IMR-90 (cell line): Measurements from ENCODE around the gene DSCAML1. TPM values are rescaled to one million over a fixed set of nuclear protein-coding genes. Genes with fewer than 3 reads are reported as not detected.

Experiments
- ATAC-seq: fragments of 200-7000 bp; cut with Tn5 transposase; 2 replicates; pipeline ENCODE4 v1.9.1; 2020; ENCODE audit warnings: low read depth, mild to moderate bottlenecking, moderate library complexity
- BruUV-seq: library from RNA; stranded (reverse); fragments of 400-500 nt; replicated peaks from 2 replicates; lab custom pipeline; 2021; lab: Mats Ljungman, UMichigan
- CTCF ChIA-PET: fragments of 300-600 bp; formaldehyde crosslinking; extraction: SDS; loops from one replicate; lab custom pipeline; 2021; ENCODE audit warnings: antibody characterized with exemption; lab: Yijun Ruan, JAX
- POLR2A ChIA-PET: fragments of 300-600 bp; sonication (Branson Sonifier 250); formaldehyde crosslinking; loops from one replicate; lab custom pipeline; 2022; ENCODE audit warnings: antibody characterized with exemption; ENCODE audit not compliant: unreplicated experiment; lab: Charles Lee
- DNase-seq: peaks from one replicate; pipeline ENCODE4 v3.0.0; 2013
- H2AFZ ChIP-seq: replicated peaks from 2 replicates; pipeline ENCODE3; 2013; ENCODE audit warnings: low read length, mild to moderate bottlenecking; ENCODE audit not compliant: poor library complexity
- H2AK5ac ChIP-seq: 2 replicates; pipeline ENCODE4 v1.6.1; 2013; ENCODE audit warnings: low read depth, low read length, inconsistent platforms
- H2AK9ac ChIP-seq: replicated peaks from 2 replicates; pipeline ENCODE3; 2013; ENCODE audit warnings: mild to moderate bottlenecking, low read depth, low read length, moderate library complexity; ENCODE audit not compliant: poor library complexity
- H2BK120ac ChIP-seq: 2 replicates; pipeline ENCODE4 v1.6.1; 2013; ENCODE audit warnings: low read depth, low read length, inconsistent platforms
- H2BK15ac ChIP-seq: 3 replicates; pipeline ENCODE4 v1.6.1; 2013; ENCODE audit warnings: low read depth, low read length, inconsistent platforms
- H2BK20ac ChIP-seq: 2 replicates; pipeline ENCODE4 v1.6.1; 2013; ENCODE audit warnings: low read depth, mild to moderate bottlenecking, inconsistent platforms, low read length, moderate library complexity
- H2BK5ac ChIP-seq: 2 replicates; pipeline ENCODE4 v1.6.1; 2013; ENCODE audit warnings: mild to moderate bottlenecking, low read depth, low read length, inconsistent platforms; ENCODE audit not compliant: poor library complexity, severe bottlenecking
- H3K14ac ChIP-seq: replicated peaks from 2 replicates; pipeline ENCODE4 v1.6.1; 2013; ENCODE audit warnings: low read depth, low read length, inconsistent platforms
- H3K18ac ChIP-seq: 2 replicates; pipeline ENCODE4 v1.6.1; 2013; ENCODE audit warnings: low read depth, low read length, control low read depth
- H3K23ac ChIP-seq: 2 replicates; pipeline ENCODE4 v1.6.1; 2013; ENCODE audit warnings: low read depth, low read length, inconsistent platforms
- H3K27ac ChIP-seq: 2 replicates; pipeline ENCODE4 v1.5.1; 2013; ENCODE audit warnings: mild to moderate bottlenecking, control low read depth, low read length; ENCODE audit not compliant: insufficient read depth
- H3K27me3 ChIP-seq: 2 replicates; pipeline ENCODE4 v1.6.1; 2013; ENCODE audit warnings: low read length; ENCODE audit not compliant: control insufficient read depth, insufficient read depth
- H3K36me3 ChIP-seq: 2 replicates; pipeline ENCODE4 v1.6.1; 2013; ENCODE audit warnings: low read length, mixed read lengths; ENCODE audit not compliant: control insufficient read depth, insufficient read depth
- H3K4ac ChIP-seq: 2 replicates; pipeline ENCODE4 v1.6.1; 2013; ENCODE audit warnings: low read depth, low read length, inconsistent platforms
- H3K4me1 ChIP-seq: 2 replicates; pipeline ENCODE4 v1.6.1; 2013; ENCODE audit warnings: low read length, mixed read lengths; ENCODE audit not compliant: control insufficient read depth, insufficient read depth
- H3K4me2 ChIP-seq: 2 replicates; pipeline ENCODE4 v1.6.1; 2013; ENCODE audit warnings: low read depth, mild to moderate bottlenecking, control low read depth, low read length, moderate library complexity
- H3K4me3 ChIP-seq: 2 replicates; pipeline ENCODE4 v1.5.1; 2013; ENCODE audit warnings: low read depth, mild to moderate bottlenecking, control low read depth, low read length, moderate library complexity; ENCODE audit not compliant: insufficient read depth
- H3K56ac ChIP-seq: 2 replicates; pipeline ENCODE4 v1.6.1; 2013; ENCODE audit warnings: low read length, inconsistent platforms; ENCODE audit not compliant: insufficient read depth; ENCODE audit errors: extremely low read depth
- H3K79me1 ChIP-seq, 2 experiments: 2 replicates each; pipeline ENCODE4 v1.6.1; 2013; ENCODE audit warnings: low read length in 2 of 2, inconsistent platforms in 1 of 2, low read depth in 1 of 2
- H3K9ac ChIP-seq: 2 replicates; pipeline ENCODE4 v1.6.1; 2013; ENCODE audit warnings: low read depth, low read length, control low read depth
- H3K9me1 ChIP-seq: 2 replicates; pipeline ENCODE4 v1.6.1; 2013; ENCODE audit warnings: low read length, inconsistent platforms; ENCODE audit not compliant: insufficient read depth
- H3K9me3 ChIP-seq: 2 replicates; pipeline ENCODE4 v1.6.1; 2013; ENCODE audit warnings: low read length; ENCODE audit not compliant: control insufficient read depth, insufficient read depth
- H4K20me1 ChIP-seq: 2 replicates; pipeline ENCODE4 v1.6.1; 2013; ENCODE audit warnings: low read length, inconsistent platforms; ENCODE audit not compliant: insufficient read depth
- H4K5ac ChIP-seq: 2 replicates; pipeline ENCODE4 v1.6.1; 2013; ENCODE audit warnings: mild to moderate bottlenecking, low read depth, low read length, control low read depth
- H4K8ac ChIP-seq, 2 experiments: 2 replicates each; pipeline ENCODE4 v1.6.1; 2013; ENCODE audit warnings: low read depth in 2 of 2, low read length in 2 of 2, control low read depth in 1 of 2, inconsistent platforms in 1 of 2
- H4K91ac ChIP-seq: 2 replicates; pipeline ENCODE4 v1.6.1; 2013; ENCODE audit warnings: low read depth, low read length, inconsistent platforms; ENCODE audit not compliant: insufficient read depth
- CHD1 ChIP-seq: IDR thresholded peaks from 2 replicates; pipeline ENCODE4 v1.6.1; 2012; ENCODE audit warnings: low read depth, low read length, improper control_type of control experiment
- FOS ChIP-seq: fragments of 150-350 bp; IDR thresholded peaks from 2 replicates; pipeline ENCODE4 v1.6.1; 2016; ENCODE audit warnings: low read depth, low read length
- NFE2L2 ChIP-seq: fragments of 150-350 bp; IDR thresholded peaks from 2 replicates; pipeline ENCODE4 v1.6.1; 2016; ENCODE audit warnings: low read depth, mild to moderate bottlenecking, low read length
- POLR2A ChIP-seq: IDR thresholded peaks from 2 replicates; pipeline ENCODE4 v1.6.1; 2012; ENCODE audit warnings: mild to moderate bottlenecking, low read depth, low read length
- RCOR1 ChIP-seq: IDR thresholded peaks from 2 replicates; pipeline ENCODE4 v1.6.1; 2012; ENCODE audit warnings: mild to moderate bottlenecking, low read length, improper control_type of control experiment; ENCODE audit not compliant: insufficient replicate concordance
- WGBS, 2 experiments: methylation state at CpG; one replicate each; pipeline versions ENCODE4 v1.1.5 to v1.1.7; 2013; ENCODE audit warnings: missing lambda C conversion rate in 2 of 2; ENCODE audit not compliant: insufficient read length in 1 of 2; ENCODE audit errors: extremely low coverage in 2 of 2; 5-methylcytosine and 5-hydroxymethylcytosine counted together
- dilution Hi-C: fragments of 300-500 bp; cut with HindIII; formaldehyde crosslinking; loops from one replicate; pipeline ENCODE4 v1.14.3; 2018; ENCODE audit warnings: low sequenced_read_pairs; ENCODE audit not compliant: unreplicated experiment
- in situ Hi-C: fragments of 300-500 bp; cut with MboI; formaldehyde crosslinking; loops from 3 replicates; pipeline ENCODE4 v1.14.3; 2019; ENCODE audit warnings: low sequenced_read_pairs, inconsistent platforms, mixed read lengths
- intact Hi-C: fragments of 100-400 bp; cut with micrococcal nuclease; formaldehyde crosslinking; loops from 2 replicates; pipeline ENCODE4 v1.10.0; 2022
- polyA plus RNA-seq, 3 experiments: library from polyadenylated mRNA; depleted of rRNA; stranded (reverse); fragments of >200 nt; gene quantifications; 2 replicates each; pipeline ENCODE4 v1.2.3, GENCODE V29; 2012; ENCODE audit warnings: low replicate concordance in 1 of 3
- total RNA-seq: library from RNA; depleted of rRNA; stranded (reverse); fragments of >200 nt; gene quantifications from 2 replicates; pipeline ENCODE4 v1.2.3, GENCODE V29; 2012
- TF ChIP-seq, protein P1 (sequence below): conservative IDR thresholded peaks from 2 replicates; pipeline ENCODE4 v1.5.1; 2012; ENCODE audit warnings: mild to moderate bottlenecking, low read depth, low read length, improper control_type of control experiment

Gene DSCAML1
- total and polyA plus RNA-seq, 2 of the 4 experiments (the other 2 are of a cell fraction) = not detected

DNA sequence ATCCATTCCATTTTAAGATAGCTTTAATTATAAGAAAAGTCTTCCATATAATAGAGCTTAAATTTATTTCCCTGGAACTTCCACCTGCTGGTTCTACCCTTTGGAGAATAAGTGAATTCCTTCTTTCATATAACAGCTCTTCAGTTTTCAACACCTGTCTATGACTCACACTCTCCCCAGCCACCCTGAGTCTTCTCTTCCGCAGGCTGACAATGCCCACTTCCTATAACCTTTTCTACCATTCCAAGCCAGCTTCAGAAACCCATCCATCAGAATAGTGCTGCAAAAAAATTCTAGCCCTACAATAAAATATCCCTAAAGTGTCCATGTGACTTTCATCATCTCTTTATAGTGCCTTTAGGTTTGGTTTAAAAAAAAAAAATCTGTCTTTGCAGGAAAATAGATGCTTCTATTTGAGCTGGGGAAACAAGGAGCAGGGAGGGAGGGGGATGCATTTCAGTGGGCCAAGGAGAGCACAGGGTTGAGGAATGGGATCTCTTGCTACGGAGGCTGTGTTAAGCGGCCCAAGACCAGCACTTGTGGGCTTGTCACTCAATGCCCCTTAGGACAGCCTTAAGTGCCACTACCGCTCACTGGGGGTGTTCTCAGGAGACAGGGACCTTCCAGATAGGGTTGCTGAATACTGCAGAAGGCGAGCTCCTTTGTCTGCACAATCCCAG, 178.6 kb downstream of the DSCAML1 start:
- Histone ChIP-seq H4K91ac (no peak overlapping the region), H2BK15ac (no peak overlapping the region), H3K27me3 (no peaks in the 10 kb centered on the region; the same call in 1 of the 2 replicates), H3K23ac (no peak overlapping the region), H3K9me1 (no peaks in the 10 kb centered on the region), H2AK5ac (no peak overlapping the region), H3K4me1 (no peaks in the 10 kb centered on the region), H4K20me1 (no peaks in the 10 kb centered on the region), H3K4ac (no peak overlapping the region), H3K56ac (no peak overlapping the region), H3K18ac (no peak overlapping the region), H3K9ac (no peak overlapping the region), H3K36me3 (no peaks in the 10 kb centered on the region), H3K79me1 (no peaks in the 10 kb centered on the region), H3K9me3 (no peaks in the 10 kb centered on the region), H2AFZ (no peak overlapping the region), H2BK120ac (no peak overlapping the region), H3K27ac (no peak overlapping the region), H3K14ac (no peak overlapping the region), H4K5ac (no peak overlapping the region), H3K4me2 (no peak overlapping the region), H2AK9ac (no peak overlapping the region), H4K8ac (no peak overlapping the region), H2BK5ac (no peak overlapping the region), H3K4me3 (no peak overlapping the region), H2BK20ac (no peak overlapping the region)
- WGBS, 2 experiments = no CpG with 5 or more reads among the region's 5 CpGs
- no peak for ATAC-seq
- TF ChIP-seq NFE2L2 (no peak), RCOR1 (no peak), FOS (no peak), CHD1 (no peak), POLR2A (no peak)
- TF ChIP-seq, protein P1, sequence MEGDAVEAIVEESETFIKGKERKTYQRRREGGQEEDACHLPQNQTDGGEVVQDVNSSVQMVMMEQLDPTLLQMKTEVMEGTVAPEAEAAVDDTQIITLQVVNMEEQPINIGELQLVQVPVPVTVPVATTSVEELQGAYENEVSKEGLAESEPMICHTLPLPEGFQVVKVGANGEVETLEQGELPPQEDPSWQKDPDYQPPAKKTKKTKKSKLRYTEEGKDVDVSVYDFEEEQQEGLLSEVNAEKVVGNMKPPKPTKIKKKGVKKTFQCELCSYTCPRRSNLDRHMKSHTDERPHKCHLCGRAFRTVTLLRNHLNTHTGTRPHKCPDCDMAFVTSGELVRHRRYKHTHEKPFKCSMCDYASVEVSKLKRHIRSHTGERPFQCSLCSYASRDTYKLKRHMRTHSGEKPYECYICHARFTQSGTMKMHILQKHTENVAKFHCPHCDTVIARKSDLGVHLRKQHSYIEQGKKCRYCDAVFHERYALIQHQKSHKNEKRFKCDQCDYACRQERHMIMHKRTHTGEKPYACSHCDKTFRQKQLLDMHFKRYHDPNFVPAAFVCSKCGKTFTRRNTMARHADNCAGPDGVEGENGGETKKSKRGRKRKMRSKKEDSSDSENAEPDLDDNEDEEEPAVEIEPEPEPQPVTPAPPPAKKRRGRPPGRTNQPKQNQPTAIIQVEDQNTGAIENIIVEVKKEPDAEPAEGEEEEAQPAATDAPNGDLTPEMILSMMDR = no peak
- ChIA-PET CTCF (interaction anchor here (0.6 kb wide), 1 partner anchor 1004 kb away, joined by 3 read pairs; no protein-coding TSS in a partner anchor), POLR2A (no interaction called here)
- intact Hi-C loops = no loop called here
- no TSS peak for BruUV-seq
- dilution Hi-C loops = no loop called here
- DNase-seq = no peak
- in situ Hi-C loops = no loop called here
